H1 (cell line): ENCODE measurements around the gene SHMT1. TPM values are rescaled to one million over a fixed set of nuclear protein-coding genes. Genes with fewer than 3 reads are reported as not detected.

Experiments
- CTCF ChIA-PET: fragments of 300-600 bp; sonication (Branson Sonifier 250); formaldehyde crosslinking; loops from one replicate; lab custom pipeline; 2021; ENCODE audit not compliant: partially characterized antibody; lab: Charles Lee
- POLR2A ChIA-PET: fragments of 300-600 bp; sonication (Branson Sonifier 250); formaldehyde crosslinking; loops from one replicate; lab custom pipeline; 2021; ENCODE audit warnings: inconsistent platforms; ENCODE audit not compliant: partially characterized antibody; lab: Charles Lee
- DNase-seq, 2 experiments: peaks; one replicate each; pipeline versions ENCODE4 v3.0.0 to v3.0.0-alpha.2; 2010 to 2022; ENCODE audit warnings: low spot score in 2 of 2, low read depth in 1 of 2, mixed read lengths in 1 of 2
- FAIRE-seq: peaks from 2 replicates; lab custom pipeline; 2011; peaks lifted over from hg19 to GRCh38; lab: Jason Lieb, UNC
- H2AFZ ChIP-seq: 2 replicates; pipeline ENCODE4 v1.8.1; 2012; ENCODE audit warnings: low read length, inconsistent platforms
- H2AK5ac ChIP-seq: 2 replicates; pipeline ENCODE4 v1.6.1; 2013; ENCODE audit warnings: low read depth, low read length
- H2BK120ac ChIP-seq: replicated peaks from 2 replicates; pipeline ENCODE3; 2013; ENCODE audit warnings: low read depth, low read length, inconsistent platforms
- H2BK12ac ChIP-seq: 2 replicates; pipeline ENCODE4 v1.6.1; 2013; ENCODE audit warnings: low read depth, low read length
- H2BK15ac ChIP-seq: 2 replicates; pipeline ENCODE4 v1.6.1; 2013; ENCODE audit warnings: low read length
- H2BK20ac ChIP-seq: 2 replicates; pipeline ENCODE4 v1.6.1; 2013; ENCODE audit warnings: low read length
- H2BK5ac ChIP-seq: 2 replicates; pipeline ENCODE4 v1.6.1; 2013; ENCODE audit warnings: low read depth, low read length
- H3K14ac ChIP-seq: 2 replicates; pipeline ENCODE4 v1.6.1; 2013; ENCODE audit warnings: inconsistent platforms; ENCODE audit not compliant: insufficient read length
- H3K18ac ChIP-seq: 2 replicates; pipeline ENCODE4 v1.6.1; 2013; ENCODE audit warnings: low read length; ENCODE audit errors: extremely low read depth
- H3K23ac ChIP-seq: 2 replicates; pipeline ENCODE4 v1.6.1; 2013; ENCODE audit warnings: inconsistent platforms; ENCODE audit not compliant: insufficient read length
- H3K23me2 ChIP-seq: 2 replicates; pipeline ENCODE4 v1.6.1; 2013; ENCODE audit warnings: low read depth, low read length
- H3K27ac ChIP-seq: 2 replicates; pipeline ENCODE4 v1.6.1; 2011; ENCODE audit warnings: low read depth, low read length, inconsistent platforms
- H3K27me3 ChIP-seq, 4 experiments: replicated peaks in 1 of 4; 1 replicate in 1 of 4; 2 replicates in 3 of 4; pipeline versions ENCODE4 v1.6.1 to v1.8.1; 2011 to 2013; ENCODE audit warnings: low read length in 3 of 4, mild to moderate bottlenecking in 3 of 4, inconsistent platforms in 2 of 4, mixed read lengths in 2 of 4, moderate library complexity in 1 of 4; ENCODE audit not compliant: control insufficient read depth in 3 of 4, insufficient read depth in 3 of 4; ENCODE audit errors: extremely low read depth in 1 of 4
- H3K36me3 ChIP-seq, 4 experiments: 2 replicates each; pipeline versions ENCODE4 v1.6.1 to v1.8.1; 2011 to 2013; ENCODE audit warnings: mild to moderate bottlenecking in 4 of 4, low read length in 3 of 4, moderate library complexity in 2 of 4, control low read depth in 1 of 4, inconsistent platforms in 1 of 4; ENCODE audit not compliant: insufficient read depth in 4 of 4, control insufficient read depth in 2 of 4
- H3K4ac ChIP-seq: replicated peaks from 2 replicates; pipeline ENCODE3; 2013; ENCODE audit warnings: low read length, low read depth, mixed read lengths, inconsistent platforms; ENCODE audit not compliant: insufficient read length
- H3K4me1 ChIP-seq, 4 experiments: replicated peaks in 1 of 4; 1 replicate in 1 of 4; 2 replicates in 3 of 4; pipeline versions ENCODE4 v1.6.1 to v1.8.1; 2011 to 2013; ENCODE audit warnings: low read length in 3 of 4, inconsistent platforms in 2 of 4, mixed read lengths in 1 of 4; ENCODE audit not compliant: insufficient read depth in 4 of 4, control insufficient read depth in 3 of 4
- H3K4me2 ChIP-seq, 2 experiments: 2 replicates each; pipeline versions ENCODE4 v1.6.1 to v1.8.1; 2011 to 2013; ENCODE audit warnings: low read depth in 2 of 2, low read length in 2 of 2, control low read depth in 1 of 2, inconsistent platforms in 1 of 2, mild to moderate bottlenecking in 1 of 2; ENCODE audit not compliant: insufficient read depth in 1 of 2
- H3K4me3 ChIP-seq, 4 experiments: fragments of 200-600, 300-600 bp in 1 of 4; sonication (generic), shearing (Covaris generic), sonication (Bioruptor Twin) in 1 of 4; 2 replicates each; pipeline versions ENCODE4 v1.5.1 to v1.8.1; 2011 to 2016; ENCODE audit warnings: low read length in 4 of 4, low read depth in 3 of 4, control low read depth in 2 of 4, inconsistent platforms in 2 of 4, mild to moderate bottlenecking in 2 of 4, mixed read lengths in 1 of 4, moderate library complexity in 1 of 4; ENCODE audit not compliant: insufficient read depth in 2 of 4; ENCODE audit errors: extremely low read depth in 1 of 4
- H3K56ac ChIP-seq: replicated peaks from 2 replicates; pipeline ENCODE3; 2013; ENCODE audit warnings: low read depth, mild to moderate bottlenecking, mixed read lengths, low read length, inconsistent platforms; ENCODE audit not compliant: insufficient read length
- H3K79me1 ChIP-seq: 2 replicates; pipeline ENCODE4 v1.6.1; 2013; ENCODE audit warnings: low read depth, low read length, control low read depth
- H3K79me2 ChIP-seq, 2 experiments: 2 replicates each; pipeline versions ENCODE4 v1.6.1 to v1.8.1; 2012 to 2013; ENCODE audit warnings: low read length in 2 of 2, mild to moderate bottlenecking in 2 of 2, inconsistent platforms in 1 of 2; ENCODE audit not compliant: insufficient read depth in 2 of 2, control insufficient read depth in 1 of 2
- H3K9ac ChIP-seq, 4 experiments: replicated peaks in 1 of 4; 1 replicate in 1 of 4; 2 replicates in 3 of 4; pipeline versions ENCODE4 v1.6.1 to v1.8.1; 2011 to 2013; ENCODE audit warnings: low read depth in 3 of 4, low read length in 3 of 4, control low read depth in 2 of 4, mild to moderate bottlenecking in 2 of 4, moderate library complexity in 2 of 4, inconsistent platforms in 1 of 4; ENCODE audit errors: extremely low read depth in 1 of 4
- H3K9me3 ChIP-seq, 2 experiments: 2 replicates each; pipeline versions ENCODE4 v1.6.1 to v1.8.1; 2012 to 2013; ENCODE audit warnings: mild to moderate bottlenecking in 2 of 2, moderate library complexity in 2 of 2, control low read depth in 1 of 2, inconsistent platforms in 1 of 2, low read depth in 1 of 2, low read length in 1 of 2, mixed read lengths in 1 of 2; ENCODE audit not compliant: insufficient read depth in 2 of 2
- H4K20me1 ChIP-seq, 2 experiments: replicated peaks in 1 of 2; 2 replicates each; pipeline versions ENCODE3 to v1.8.1; 2011 to 2013; ENCODE audit warnings: inconsistent platforms in 2 of 2, low read length in 2 of 2, mild to moderate bottlenecking in 1 of 2; ENCODE audit not compliant: insufficient read depth in 2 of 2, control insufficient read depth in 1 of 2
- H4K5ac ChIP-seq: 2 replicates; pipeline ENCODE4 v1.6.1; 2013; ENCODE audit warnings: low read length, low read depth, mixed read lengths, inconsistent platforms; ENCODE audit not compliant: insufficient read length
- H4K8ac ChIP-seq: 2 replicates; pipeline ENCODE4 v1.8.0; 2013; ENCODE audit warnings: mild to moderate bottlenecking, moderate library complexity, low read length, inconsistent platforms; ENCODE audit not compliant: insufficient read depth; ENCODE audit errors: extremely low read depth
- H4K91ac ChIP-seq: replicated peaks from 2 replicates; pipeline ENCODE3; 2013; ENCODE audit warnings: low read length, mixed read lengths, inconsistent platforms; ENCODE audit not compliant: insufficient read length
- SIRT6 ChIP-seq: IDR thresholded peaks from one replicate; pipeline ENCODE4 v1.7.1; 2012; ENCODE audit warnings: low read length, inconsistent platforms
- TBP ChIP-seq: IDR thresholded peaks from 2 replicates; pipeline ENCODE4 v1.6.1; 2011; ENCODE audit warnings: low read depth, low read length, improper control_type of control experiment
- WGBS, 2 experiments: shearing (Covaris generic) in 1 of 2; methylation state at CpG; one replicate each; pipeline versions ENCODE4 v1.1.6 to v1.1.7; 2013 to 2015; ENCODE audit warnings: low lambda C conversion rate in 2 of 2, mixed read lengths in 2 of 2, inconsistent platforms in 1 of 2, low coverage in 1 of 2, missing lambda C conversion rate in 1 of 2; ENCODE audit not compliant: insufficient replicate concordance in 2 of 2, insufficient coverage in 1 of 2, insufficient read length in 1 of 2; ENCODE audit errors: extremely low coverage in 1 of 2, missing lambda C conversion rate in 1 of 2; 5-methylcytosine and 5-hydroxymethylcytosine counted together
- polyA plus RNA-seq, 7 experiments: library from polyadenylated mRNA; depleted of rRNA in 3 of 7; stranded (reverse) in 5 of 7; unstranded in 2 of 7; fragments of >200 nt in 5 of 7; fragments of 200-250 nt in 2 of 7; gene quantifications; 1 replicate in 5 of 7; 2 replicates in 1 of 7; 4 replicates in 1 of 7; pipeline versions ENCODE4 v1.2.1 to v1.2.3, GENCODE V29; 2011 to 2013; ENCODE audit warnings: missing spikeins in 2 of 7, mixed read lengths in 2 of 7
- total RNA-seq: library from RNA; stranded (reverse); fragmentation: NEBNext Ultra II Directional; extraction: Animal tissue kit (Norgen Biotek cat#: 25700); gene quantifications from 2 replicates; pipeline ENCODE4 v1.2.1, GENCODE V29; 2021

Gene SHMT1
- total and polyA plus RNA-seq, 2 of the 8 experiments (the other 6 are each of a cell fraction or from before 2014, with no cell fraction given) = 30.7 to 39.3 TPM

GRCh38 chr17:18377437-18378204 is 14.3 kb upstream of the SHMT1 start, which contains the start of gene EVPLL:
EVPLL (plus strand) TSS chr17:18377778; CDS start chr17:18380938, 3,160 bp downstream.
- no peak within 1 kb of the TSS for H2BK20ac ChIP-seq
- 0 out of 7 replicates have a peak, but pooled peaks cover 0 to under 1% (median 0%) of the 10 kb centered on the region in 4 experiments for H3K4me1 ChIP-seq
- no peaks in the 10 kb centered on the region for H3K79me1 ChIP-seq
- no peak within 1 kb of the TSS for H2BK5ac ChIP-seq
- H3K23me2 ChIP-seq = no peaks in the 10 kb centered on the region
- H2AFZ ChIP-seq = no peak within 1 kb of the TSS
- no peak within 1 kb of the TSS for H4K8ac ChIP-seq
- H3K27me3 ChIP-seq = no peaks in the 10 kb centered on the region
- H4K91ac ChIP-seq = no peak within 1 kb of the TSS
- no peak for TF ChIP-seq TBP
- no peak for TF ChIP-seq SIRT6
- ChIA-PET CTCF (no interaction called here), POLR2A (interaction anchor here (0.8 to 2.0 kb wide), 3 partner anchors 12 to 55 kb away, joined by 4 to 7 read pairs (median 4); partner anchors contain the start of gene SHMT1)
- H3K9ac ChIP-seq = no peak within 1 kb of the TSS
- H2BK12ac ChIP-seq = no peak within 1 kb of the TSS
- DNase-seq = no peak
- H3K36me3 ChIP-seq = no peaks in the 10 kb centered on the region
- no peak within 1 kb of the TSS for H3K4me2 ChIP-seq
- H2BK15ac ChIP-seq = no peak within 1 kb of the TSS
- H3K14ac ChIP-seq = no peak within 1 kb of the TSS
- H3K79me2 ChIP-seq = no peaks in the 10 kb centered on the region
- no peak within 1 kb of the TSS for H3K27ac ChIP-seq
- H3K23ac ChIP-seq = no peak within 1 kb of the TSS
- H2AK5ac ChIP-seq = no peak within 1 kb of the TSS
- no peak within 1 kb of the TSS for H3K56ac ChIP-seq
- no peak within 1 kb of the TSS for H4K5ac ChIP-seq
- H3K18ac ChIP-seq = no peak within 1 kb of the TSS
- no peak within 1 kb of the TSS for H2BK120ac ChIP-seq
- FAIRE-seq = no peak
- 91% methylated on average over 18 of the region's 20 CpGs; no CpG with 5 or more reads in 1 of the 2 experiments for WGBS, 2 experiments
- peaks cover 0 to 5% of the 10 kb centered on the region in 2 experiments; a peak in 1 of 4 replicates for H3K9me3 ChIP-seq
- no peak within 1 kb of the TSS for H3K4me3 ChIP-seq
- no peak within 1 kb of the TSS for H3K4ac ChIP-seq
- H4K20me1 ChIP-seq = no peaks in the 10 kb centered on the region
